HG03439 (cell line): Measurements from ENCODE around the gene NR6A1.

Experiments
- ATAC-seq: cut with Tn5 transposase; IDR thresholded peaks from one replicate; pipeline ENCODE4 v1.9.1; 2021; ENCODE audit warnings: mild to moderate bottlenecking, moderate library complexity; ENCODE audit not compliant: unreplicated experiment

NR6A1 gene

GRCh38 chr9:124507880-124508423, 263.2 kb downstream of the NR6A1 start:
- no peak for ATAC-seq

- no peak for ATAC-seq
Observed at GRCh38 chr9:124506931-124507879, 263.9 kb downstream of the NR6A1 start, which contains the start of gene NR5A1. NR5A1 (minus strand) TSS chr9:124507399; CDS start chr9:124503395, 4,004 bp downstream.

- no peak for ATAC-seq
Observed at GRCh38 chr9:124506433-124506832, 264.7 kb downstream of the NR6A1 start.

- no peak for ATAC-seq
Observed at GRCh38 chr9:124505901-124506346, 265.2 kb downstream of the NR6A1 start.

GRCh38 chr9:124505006-124505900, 265.9 kb downstream of the NR6A1 start:
- no peak for ATAC-seq

- no peak for ATAC-seq
Observed at GRCh38 chr9:124504530-124505005, 266.5 kb downstream of the NR6A1 start.

GRCh38 chr9:124503713-124504529, 267.2 kb downstream of the NR6A1 start:
- ATAC-seq, result no peak

GRCh38 chr9:124502711-124503702, 268.1 kb downstream of the NR6A1 start:
- ATAC-seq, result no peak

GRCh38 chr9:124501771-124502320, 269.3 kb downstream of the NR6A1 start:
- ATAC-seq, result no peak

GRCh38 chr9:124500796-124501611, 270.1 kb downstream of the NR6A1 start:
- no peak for ATAC-seq

- no peak for ATAC-seq
Observed at GRCh38 chr9:124500028-124500795, 270.9 kb downstream of the NR6A1 start.

GRCh38 chr9:124499216-124499615, 271.9 kb downstream of the NR6A1 start:
- no peak for ATAC-seq

- no peak for ATAC-seq
Observed at GRCh38 chr9:124498499-124499146, 272.5 kb downstream of the NR6A1 start.

- no peak for ATAC-seq
Observed at GRCh38 chr9:124498040-124498439, 273.1 kb downstream of the NR6A1 start.

- ATAC-seq, result no peak
Observed at GRCh38 chr9:124497441-124497840, 273.7 kb downstream of the NR6A1 start.

- ATAC-seq, result no peak
Observed at GRCh38 chr9:124496463-124496862, 274.6 kb downstream of the NR6A1 start.

- no peak for ATAC-seq
Observed at GRCh38 chr9:124496075-124496449, 275.0 kb downstream of the NR6A1 start.
